Lower lobe of right lung (tissue), 2 donors: ENCODE data around the gene BOD1. TPM values are rescaled to one million over a fixed set of nuclear protein-coding genes. Genes with fewer than 3 reads are reported as not detected.
A peak's percentile ranks its signal among the peaks of the same experiment; 100 is the strongest.

Source experiments
- ATAC-seq, 2 donors: fragments of 200-7000 bp; cut with Tn5 transposase; one replicate each; pipeline ENCODE4 v1.9.1; 2020 to 2022; ENCODE audit warnings: mild to moderate bottlenecking in 2 of 2, moderate library complexity in 2 of 2
- DNase-seq: peaks from one replicate; pipeline ENCODE4 v3.0.0-alpha.2; 2020
- H3K27ac ChIP-seq: fragments of 200-600 bp; one replicate; pipeline ENCODE4 v1.8.0; 2022
- H3K27me3 ChIP-seq: fragments of 200-600 bp; one replicate; pipeline ENCODE4 v1.8.0; 2022; ENCODE audit warnings: low read depth
- H3K36me3 ChIP-seq: fragments of 200-600 bp; one replicate; pipeline ENCODE4 v1.8.0; 2022; ENCODE audit warnings: mild to moderate bottlenecking
- H3K4me1 ChIP-seq: fragments of 200-600 bp; one replicate; pipeline ENCODE4 v1.8.0; 2022
- H3K4me3 ChIP-seq: fragments of 200-600 bp; one replicate; pipeline ENCODE4 v1.8.0; 2022; ENCODE audit warnings: mild to moderate bottlenecking
- H3K9me3 ChIP-seq: fragments of 200-600 bp; one replicate; pipeline ENCODE4 v1.8.0; 2022
- CTCF ChIP-seq: fragments of 200-600 bp; IDR thresholded peaks from one replicate; pipeline ENCODE4 v1.8.0; 2022; ENCODE audit warnings: antibody characterized with exemption, mild to moderate bottlenecking
- intact Hi-C: fragments of 100-400 bp; cut with DNase I; formaldehyde crosslinking; loops from one replicate; pipeline ENCODE4 v1.11.0; 2022
- total RNA-seq: library from RNA; stranded (reverse); fragmentation: NEBNext Ultra II Directional; extraction: Animal tissue kit (Norgen Biotek cat#: 25700); gene quantifications from one replicate; pipeline ENCODE4 v1.2.1, GENCODE V29; 2021
- donor health status: DM: no; HTN: yes; CAD: no; lungs with severe emphysema.

The BOD1 gene
- total RNA-seq, 1 donor from 2014 or later = 35.0 TPM

DNA sequence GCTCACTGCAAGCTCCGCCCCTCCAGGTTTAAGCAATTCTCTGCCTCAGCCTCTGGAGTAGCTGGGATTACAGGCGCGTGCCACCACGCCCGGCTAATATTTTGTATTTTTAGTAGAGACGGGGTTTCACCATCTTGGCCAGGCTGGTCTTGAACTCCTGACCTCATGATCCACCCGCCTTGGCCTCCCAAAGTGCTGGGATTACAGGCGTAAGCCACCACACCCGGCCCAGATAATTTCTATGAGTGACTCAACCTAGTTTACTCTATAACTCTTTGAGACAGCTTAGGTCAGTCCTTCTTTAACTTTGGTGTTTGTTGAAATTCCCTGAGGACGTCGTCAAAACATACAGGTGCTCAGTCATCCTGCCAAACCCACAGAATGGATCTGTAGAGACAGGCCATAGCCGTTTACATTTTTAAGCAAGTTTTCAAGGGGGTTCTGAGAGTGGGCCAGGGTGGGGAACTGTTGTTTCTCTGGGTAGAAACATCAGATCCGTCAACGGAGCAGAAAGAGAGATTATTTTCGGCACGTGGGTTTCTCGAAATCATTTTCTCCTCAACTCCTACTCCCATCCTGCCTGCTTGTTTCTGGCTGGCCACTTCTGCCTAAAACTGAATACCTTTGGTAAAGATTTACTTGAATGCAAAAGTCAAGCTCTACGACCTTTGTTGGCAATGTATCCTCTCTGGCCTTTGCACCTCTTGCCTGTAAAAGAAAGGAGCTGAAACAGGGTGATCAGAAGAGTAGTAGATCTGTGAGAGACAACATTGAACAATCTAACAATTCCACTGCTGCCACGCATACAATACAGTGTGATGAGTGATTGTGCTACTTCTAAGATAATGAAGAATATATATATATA, 6.0 kb upstream of the BOD1 start:
- intact Hi-C loops = no loop called here
- no peaks in the 10 kb centered on the region for H3K27me3 ChIP-seq
- H3K9me3 ChIP-seq = no peaks in the 10 kb centered on the region
- ATAC-seq (no peak), DNase-seq (no peak)
- no peak overlapping the region for H3K4me3 ChIP-seq
- no peaks in the 10 kb centered on the region for H3K36me3 ChIP-seq
- H3K27ac ChIP-seq = no peak overlapping the region
- TF ChIP-seq CTCF = no peak
- H3K4me1 ChIP-seq = no peaks in the 10 kb centered on the region

GRCh38 chr5:173620784-173621183, 4.3 kb upstream of the BOD1 start:
- DNase-seq (no peak), ATAC-seq (no peak)
- Histone ChIP-seq H3K27me3 (no peaks in the 10 kb centered on the region), H3K36me3 (no peaks in the 10 kb centered on the region), H3K4me3 (no peak overlapping the region), H3K9me3 (no peaks in the 10 kb centered on the region), H3K27ac (no peak overlapping the region), H3K4me1 (peaks cover 5% of the 10 kb centered on the region)
- no peak for TF ChIP-seq CTCF
- intact Hi-C loops = no loop called here

- H3K27me3 ChIP-seq = no peaks in the 10 kb centered on the region
- H3K4me1 ChIP-seq = peaks cover 22% of the 10 kb centered on the region
- H3K9me3 ChIP-seq = no peaks in the 10 kb centered on the region
- intact Hi-C loops = loop anchor here (5.0 kb wide), 1 partner anchor 353 kb away; no protein-coding TSS in a partner anchor
- no peak overlapping the region for H3K4me3 ChIP-seq
- ATAC-seq = no peak
- H3K36me3 ChIP-seq = no peaks in the 10 kb centered on the region
- DNase-seq = no peak
- H3K27ac ChIP-seq = no peak overlapping the region
- TF ChIP-seq CTCF = peak; percentile 82
These were observed 2.6 kb upstream of the BOD1 start for GRCh38 chr5:173618927-173619519.

DNA sequence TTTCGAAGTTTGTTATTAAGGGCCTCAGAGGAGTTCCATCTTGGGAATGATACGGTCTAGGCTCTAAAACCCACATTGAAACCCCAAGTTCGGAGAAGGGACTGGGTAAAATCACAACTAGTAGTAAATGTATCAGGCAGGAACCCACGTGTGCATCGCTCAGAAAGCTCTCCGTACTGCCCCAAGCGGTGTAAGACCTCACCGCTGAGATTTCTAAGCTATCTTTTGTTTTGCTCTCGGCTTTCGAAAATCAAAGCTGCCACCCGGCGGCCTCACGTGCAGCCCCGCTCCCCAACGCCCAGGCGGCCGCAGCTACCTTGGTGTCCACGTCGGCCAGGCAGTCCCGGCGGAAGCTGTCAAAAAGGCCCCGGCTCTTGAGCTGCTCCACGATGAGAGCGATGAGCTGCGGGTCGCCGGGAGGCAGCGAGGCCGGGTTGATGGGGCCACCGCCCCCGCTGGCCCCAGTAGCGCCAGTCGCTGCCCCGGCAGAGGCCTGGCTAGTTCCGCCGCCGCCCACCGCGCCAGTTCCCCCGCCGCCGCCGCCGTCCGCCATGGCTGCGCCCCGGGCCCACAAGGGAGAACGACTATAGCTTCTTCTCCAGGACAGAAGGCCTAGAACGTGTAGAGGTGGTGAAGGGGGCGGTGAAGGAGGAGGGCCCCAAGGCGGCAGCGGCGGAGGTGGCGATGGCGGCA, 420 bp downstream of the BOD1 start:
- H3K27ac ChIP-seq = peak overlapping the region; percentile 97
- peak; percentile 53 for TF ChIP-seq CTCF
- peaks cover 27% of the 10 kb centered on the region for H3K36me3 ChIP-seq
- H3K4me3 ChIP-seq = peak overlapping the region; percentile 90
- intact Hi-C loops = loop anchor here (5.0 kb wide), 1 partner anchor 356 kb away; no protein-coding TSS in a partner anchor
- no peaks in the 10 kb centered on the region for H3K27me3 ChIP-seq
- H3K9me3 ChIP-seq = no peaks in the 10 kb centered on the region
- DNase-seq (peak; percentile 73), ATAC-seq (peak; percentile 81 to 85)
- H3K4me1 ChIP-seq = peaks cover 36% of the 10 kb centered on the region

DNA sequence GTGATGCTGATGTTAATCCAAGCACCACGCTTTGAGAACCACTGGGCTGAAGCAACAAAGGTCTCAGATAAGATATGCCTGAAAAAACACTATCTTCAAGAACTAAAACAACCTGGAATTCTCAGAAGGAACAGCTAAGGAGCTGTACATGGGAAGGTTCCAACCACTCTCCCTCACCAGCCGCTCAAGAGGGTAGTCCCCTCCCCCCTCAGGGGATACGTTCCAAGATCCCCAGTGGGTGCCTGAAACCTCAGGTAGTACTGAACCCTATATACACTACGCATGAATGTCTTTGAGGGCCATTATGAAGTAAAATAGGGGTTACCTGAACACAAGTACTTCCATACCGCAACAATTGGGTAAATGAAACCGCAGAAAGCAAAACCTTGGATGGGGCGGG, 1.9 kb downstream of the BOD1 start:
- Histone ChIP-seq H3K4me1 (peaks cover 36% of the 10 kb centered on the region), H3K27ac (no peak overlapping the region), H3K9me3 (no peaks in the 10 kb centered on the region), H3K4me3 (peak overlapping the region; percentile 90), H3K36me3 (peaks cover 40% of the 10 kb centered on the region), H3K27me3 (no peaks in the 10 kb centered on the region)
- TF ChIP-seq CTCF = no peak
- intact Hi-C loops = no loop called here
- no peak for ATAC-seq
- no peak for DNase-seq
